ENCODE data around the gene THAP7.
"Not testable (repeated sequence)": the region's sequence is repeated elsewhere in the genome, so short reads cannot be mapped to it uniquely, and the experiment has no call there.

DNA sequence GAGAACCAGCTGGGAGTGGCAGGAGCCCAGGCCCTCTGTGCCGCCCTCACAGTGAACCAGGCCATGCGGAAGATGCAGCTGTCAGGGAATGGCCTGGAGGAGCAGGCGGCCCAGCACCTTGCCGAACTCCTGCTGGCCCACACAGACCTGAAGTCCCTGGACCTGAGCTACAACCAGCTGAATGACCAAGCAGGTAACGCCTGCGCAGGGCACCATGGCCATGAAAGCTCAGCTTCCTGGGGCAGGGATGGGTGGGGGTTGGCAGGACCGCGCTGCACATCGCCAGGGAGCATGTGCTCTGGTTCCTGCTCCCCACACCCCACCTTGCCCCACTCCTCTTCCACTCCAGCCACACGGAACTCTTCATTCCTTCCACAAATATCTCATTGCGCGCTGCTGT, 47.0 kb upstream of the THAP7 start:
- TF ChIP-seq, protein P1, sequence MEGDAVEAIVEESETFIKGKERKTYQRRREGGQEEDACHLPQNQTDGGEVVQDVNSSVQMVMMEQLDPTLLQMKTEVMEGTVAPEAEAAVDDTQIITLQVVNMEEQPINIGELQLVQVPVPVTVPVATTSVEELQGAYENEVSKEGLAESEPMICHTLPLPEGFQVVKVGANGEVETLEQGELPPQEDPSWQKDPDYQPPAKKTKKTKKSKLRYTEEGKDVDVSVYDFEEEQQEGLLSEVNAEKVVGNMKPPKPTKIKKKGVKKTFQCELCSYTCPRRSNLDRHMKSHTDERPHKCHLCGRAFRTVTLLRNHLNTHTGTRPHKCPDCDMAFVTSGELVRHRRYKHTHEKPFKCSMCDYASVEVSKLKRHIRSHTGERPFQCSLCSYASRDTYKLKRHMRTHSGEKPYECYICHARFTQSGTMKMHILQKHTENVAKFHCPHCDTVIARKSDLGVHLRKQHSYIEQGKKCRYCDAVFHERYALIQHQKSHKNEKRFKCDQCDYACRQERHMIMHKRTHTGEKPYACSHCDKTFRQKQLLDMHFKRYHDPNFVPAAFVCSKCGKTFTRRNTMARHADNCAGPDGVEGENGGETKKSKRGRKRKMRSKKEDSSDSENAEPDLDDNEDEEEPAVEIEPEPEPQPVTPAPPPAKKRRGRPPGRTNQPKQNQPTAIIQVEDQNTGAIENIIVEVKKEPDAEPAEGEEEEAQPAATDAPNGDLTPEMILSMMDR (IDR thresholded peaks at IDR 0.05), result not testable (repeated sequence)
- not testable (repeated sequence) for TF ChIP-seq EZH2 (IDR thresholded peaks at IDR 0.05; ENCODE audit: borderline replicate concordance, insufficient read depth, low read depth, low read length, poor library complexity, severe bottlenecking)
